ENCODE measurements around the gene CERT1.

CERT1 gene

DNA sequence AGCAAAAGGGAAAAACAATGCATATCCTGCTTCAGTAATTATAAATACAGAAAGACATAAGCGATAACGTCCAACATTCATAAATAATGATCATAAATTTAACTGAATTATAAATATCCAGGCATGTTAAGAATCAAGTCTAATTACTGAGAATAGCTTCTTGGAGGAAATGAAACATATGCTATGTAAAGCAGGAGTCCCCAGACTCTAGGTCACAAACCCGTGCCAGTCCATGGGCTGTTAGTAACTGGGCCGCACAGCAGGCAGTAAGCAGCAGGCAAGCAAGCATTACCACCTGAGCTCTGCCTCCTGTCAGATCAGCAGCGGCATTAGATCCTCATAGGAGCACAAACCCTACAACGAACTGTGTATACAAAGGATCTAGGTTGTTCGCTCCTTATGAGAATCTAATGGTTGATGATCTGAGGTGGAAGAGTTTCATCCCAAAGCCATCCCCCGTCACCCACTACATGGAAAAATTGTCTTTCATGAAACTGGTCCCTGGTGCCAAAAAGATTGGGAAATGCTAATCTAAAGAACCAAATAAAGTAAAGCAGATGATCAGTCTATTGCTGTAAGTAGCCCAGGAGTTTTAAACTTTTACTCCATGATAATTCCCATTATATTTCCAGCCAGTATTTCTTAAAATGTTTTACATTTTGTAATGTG is 50.4 kb downstream of the CERT1 start:
- Histone ChIP-seq H3K4me3 (ENCODE audit: low read depth in 1 of 2, low read length in 2 of 2) (no peak overlapping the region), H4K20me1 (ENCODE audit: insufficient read depth, low read length) (peaks cover 21% of the 10 kb centered on the region; the same call in 1 of the 2 replicates), H3K79me2 (ENCODE audit: insufficient read depth, low read length) (peaks cover 49% of the 10 kb centered on the region), H3K27me3 (ENCODE audit: insufficient read depth, low read length, poor library complexity) (no peaks in the 10 kb centered on the region), H3K9ac (ENCODE audit: low read depth, low read length) (no peak overlapping the region), H2AFZ (ENCODE audit: low read depth, low read length) (no peak overlapping the region), H3K4me2 (ENCODE audit: insufficient read depth, low read length) (no peak overlapping the region), H3K36me3 (ENCODE audit: insufficient read depth, low read length) (peaks cover 12% of the 10 kb centered on the region), H3K27ac (ENCODE audit: low read length) (no peak overlapping the region), H3K4me1 (ENCODE audit: insufficient read depth, low read length) (peaks cover 14% of the 10 kb centered on the region), H3K9me3 (ENCODE audit: insufficient read depth, low read length, severe bottlenecking) (no peaks in the 10 kb centered on the region)
- no peak for ATAC-seq (ENCODE audit: insufficient read depth, low read depth)
- no peak for DNase-seq
- TF ChIP-seq EZH2 (IDR thresholded peaks at IDR 0.05; ENCODE audit: borderline replicate concordance, low read depth, low read length, severe bottlenecking) (no peak), CTCF (IDR thresholded peaks at IDR 0.05; ENCODE audit: borderline replicate concordance, extremely low read depth, low read length, poor library complexity, severe bottlenecking) (no peak)

DNA sequence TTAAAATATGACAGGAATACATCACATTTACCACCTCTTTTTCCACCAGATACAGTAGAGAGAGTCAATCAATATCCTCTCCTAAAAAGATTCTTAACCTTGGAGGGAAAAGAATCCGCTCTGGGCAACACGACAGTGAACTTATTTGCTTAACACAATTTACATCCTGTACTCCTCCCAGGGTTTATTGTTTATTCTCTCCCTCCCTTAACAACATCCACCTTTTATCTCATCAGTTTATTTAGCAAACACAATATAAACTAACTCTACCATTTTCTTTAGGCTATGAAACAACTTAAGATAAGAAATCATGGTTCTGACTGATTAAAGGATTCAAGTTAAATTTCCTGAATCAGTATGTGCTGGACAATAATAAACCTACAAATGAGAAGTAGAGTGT is 50.9 kb downstream of the CERT1 start:
- no peak for ATAC-seq (ENCODE audit: insufficient read depth, low read depth)
- TF ChIP-seq CTCF (IDR thresholded peaks at IDR 0.05; ENCODE audit: borderline replicate concordance, extremely low read depth, low read length, poor library complexity, severe bottlenecking): no peak
- TF ChIP-seq EZH2 (IDR thresholded peaks at IDR 0.05; ENCODE audit: borderline replicate concordance, low read depth, low read length, severe bottlenecking): no peak
- Histone ChIP-seq H4K20me1 (ENCODE audit: insufficient read depth, low read length) (peaks cover 15% of the 10 kb centered on the region; the same call in 1 of the 2 replicates), H3K9ac (ENCODE audit: low read depth, low read length) (no peak overlapping the region), H3K27me3 (ENCODE audit: insufficient read depth, low read length, poor library complexity) (no peaks in the 10 kb centered on the region), H3K27ac (ENCODE audit: low read length) (no peak overlapping the region), H2AFZ (ENCODE audit: low read depth, low read length) (no peak overlapping the region), H3K79me2 (ENCODE audit: insufficient read depth, low read length) (peaks cover 46% of the 10 kb centered on the region), H3K4me1 (ENCODE audit: insufficient read depth, low read length) (peaks cover 9% of the 10 kb centered on the region), H3K9me3 (ENCODE audit: insufficient read depth, low read length, severe bottlenecking) (no peaks in the 10 kb centered on the region), H3K36me3 (ENCODE audit: insufficient read depth, low read length) (peaks cover 12% of the 10 kb centered on the region), H3K4me2 (ENCODE audit: insufficient read depth, low read length) (no peak overlapping the region), H3K4me3 (ENCODE audit: low read depth in 1 of 2, low read length in 2 of 2) (no peak overlapping the region)
- DNase-seq: no peak

- H3K9me3 ChIP-seq (ENCODE audit: insufficient read depth, low read length, severe bottlenecking): no peaks in the 10 kb centered on the region
- no peak overlapping the region for H3K27ac ChIP-seq (ENCODE audit: low read length)
- H4K20me1 ChIP-seq (ENCODE audit: insufficient read depth, low read length): peaks cover 3% of the 10 kb centered on the region; the same call in 1 of the 2 replicates
- peaks cover 21% of the 10 kb centered on the region; the same call in 1 of the 2 replicates for H3K79me2 ChIP-seq (ENCODE audit: insufficient read depth, low read length)
- H3K36me3 ChIP-seq (ENCODE audit: insufficient read depth, low read length): peaks cover 22% of the 10 kb centered on the region
- no peak overlapping the region for H2AFZ ChIP-seq (ENCODE audit: low read depth, low read length)
- H3K4me1 ChIP-seq (ENCODE audit: insufficient read depth, low read length): no peaks in the 10 kb centered on the region; the same call in 1 of the 2 replicates
- no peak overlapping the region for H3K4me2 ChIP-seq (ENCODE audit: insufficient read depth, low read length)
- H3K4me3 ChIP-seq (ENCODE audit: low read depth in 1 of 2, low read length in 2 of 2): no peak overlapping the region
- no peak overlapping the region for H3K9ac ChIP-seq (ENCODE audit: low read depth, low read length)
- no peak for ATAC-seq (ENCODE audit: insufficient read depth, low read depth)
- TF ChIP-seq EZH2 (IDR thresholded peaks at IDR 0.05; ENCODE audit: borderline replicate concordance, low read depth, low read length, severe bottlenecking) (no peak), CTCF (IDR thresholded peaks at IDR 0.05; ENCODE audit: borderline replicate concordance, extremely low read depth, low read length, poor library complexity, severe bottlenecking) (no peak)
- no peak for DNase-seq
- no peaks in the 10 kb centered on the region for H3K27me3 ChIP-seq (ENCODE audit: insufficient read depth, low read length, poor library complexity)
Measured at GRCh38 chr5:75457691-75458090, 53.7 kb downstream of the CERT1 start.

Data from DND-41 (cell line).